Cardiac muscle cell (in vitro differentiated cells and primary cell): ENCODE measurements around the gene OR8G5. TPM values are rescaled to one million over a fixed set of nuclear protein-coding genes. Genes with fewer than 3 reads are reported as not detected.
"Not testable (repeated sequence)": the region's sequence is repeated elsewhere in the genome, so short reads cannot be mapped to it uniquely, and the experiment has no call there.

Source experiments
- DNase-seq, 2 donors: peaks; one replicate each; pipeline versions ENCODE4 v3.0.0 to v3.0.0-alpha.2; 2010 to 2017; ENCODE audit warnings: low read depth in 1 of 2, low spot score in 1 of 2
- H3K27ac ChIP-seq: fragments of 200-600 bp; sonication (generic); 2 replicates; pipeline ENCODE4 v1.5.1; 2016
- H3K27me3 ChIP-seq: fragments of 200-600 bp; sonication (generic); 2 replicates; pipeline ENCODE4 v1.6.0; 2016; ENCODE audit warnings: control low read depth
- H3K36me3 ChIP-seq: fragments of 200-600 bp; sonication (generic); 2 replicates; pipeline ENCODE4 v1.5.1; 2016; ENCODE audit warnings: control low read depth
- H3K4me1 ChIP-seq: fragments of 200-600 bp; sonication (generic); 2 replicates; pipeline ENCODE4 v1.8.1; 2017; ENCODE audit warnings: low read depth, mild to moderate bottlenecking, mixed run types
- H3K4me3 ChIP-seq: fragments of 200-600 bp; sonication (generic); 2 replicates; pipeline ENCODE4 v1.5.1; 2016; ENCODE audit warnings: mild to moderate bottlenecking
- H3K9me3 ChIP-seq: fragments of 200-600 bp; sonication (generic); 2 replicates; pipeline ENCODE4 v1.5.1; 2017; ENCODE audit warnings: low read depth, mild to moderate bottlenecking, control low read depth
- polyA plus RNA-seq: library from polyadenylated mRNA; unstranded; fragments of >200 nt; fragmentation: Nextera tagmentation; extraction: Ambion mirVana; gene quantifications from 2 replicates; pipeline ENCODE4 v1.2.1, GENCODE V29; 2016
- total RNA-seq: library from RNA; depleted of rRNA; stranded (reverse); fragments of >200 nt; gene quantifications from 2 replicates; pipeline ENCODE4 v1.2.3, GENCODE V29; 2016
- TF ChIP-seq, protein P1 (sequence below): IDR thresholded peaks from 2 replicates; pipeline ENCODE4 v1.5.1; 2012; ENCODE audit warnings: low read depth, mild to moderate bottlenecking, low read length

OR8G5 gene
- total and polyA plus RNA-seq, 2 experiments from 2014 or later, result not detected

DNA sequence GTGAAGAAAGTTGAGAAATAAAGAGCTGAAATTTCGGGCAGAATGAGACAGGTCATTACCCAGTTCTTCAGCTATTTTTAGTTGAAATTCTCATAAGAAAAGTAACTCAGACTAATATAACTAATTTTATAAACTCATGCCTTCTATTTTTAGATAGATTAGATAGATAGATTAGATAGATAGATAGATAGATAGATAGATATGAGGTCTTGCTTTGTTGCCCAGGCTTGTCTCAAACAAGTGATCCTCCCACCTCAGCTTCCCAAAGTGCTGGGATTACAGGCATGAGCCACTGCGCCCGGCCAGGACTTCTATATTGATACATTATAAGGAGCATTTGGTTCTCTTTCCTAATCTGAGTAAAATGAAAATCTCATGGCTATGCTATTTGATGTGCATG is 42.1 kb upstream of the OR8G5 start:
- Histone ChIP-seq H3K36me3 (no peaks in the 10 kb centered on the region), H3K27me3 (no peaks in the 10 kb centered on the region), H3K27ac (no peak overlapping the region), H3K9me3 (no peaks in the 10 kb centered on the region), H3K4me1 (no peaks in the 10 kb centered on the region), H3K4me3 (no peak overlapping the region)
- TF ChIP-seq, protein P1, sequence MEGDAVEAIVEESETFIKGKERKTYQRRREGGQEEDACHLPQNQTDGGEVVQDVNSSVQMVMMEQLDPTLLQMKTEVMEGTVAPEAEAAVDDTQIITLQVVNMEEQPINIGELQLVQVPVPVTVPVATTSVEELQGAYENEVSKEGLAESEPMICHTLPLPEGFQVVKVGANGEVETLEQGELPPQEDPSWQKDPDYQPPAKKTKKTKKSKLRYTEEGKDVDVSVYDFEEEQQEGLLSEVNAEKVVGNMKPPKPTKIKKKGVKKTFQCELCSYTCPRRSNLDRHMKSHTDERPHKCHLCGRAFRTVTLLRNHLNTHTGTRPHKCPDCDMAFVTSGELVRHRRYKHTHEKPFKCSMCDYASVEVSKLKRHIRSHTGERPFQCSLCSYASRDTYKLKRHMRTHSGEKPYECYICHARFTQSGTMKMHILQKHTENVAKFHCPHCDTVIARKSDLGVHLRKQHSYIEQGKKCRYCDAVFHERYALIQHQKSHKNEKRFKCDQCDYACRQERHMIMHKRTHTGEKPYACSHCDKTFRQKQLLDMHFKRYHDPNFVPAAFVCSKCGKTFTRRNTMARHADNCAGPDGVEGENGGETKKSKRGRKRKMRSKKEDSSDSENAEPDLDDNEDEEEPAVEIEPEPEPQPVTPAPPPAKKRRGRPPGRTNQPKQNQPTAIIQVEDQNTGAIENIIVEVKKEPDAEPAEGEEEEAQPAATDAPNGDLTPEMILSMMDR, result no peak
- DNase-seq, result no peak

DNA sequence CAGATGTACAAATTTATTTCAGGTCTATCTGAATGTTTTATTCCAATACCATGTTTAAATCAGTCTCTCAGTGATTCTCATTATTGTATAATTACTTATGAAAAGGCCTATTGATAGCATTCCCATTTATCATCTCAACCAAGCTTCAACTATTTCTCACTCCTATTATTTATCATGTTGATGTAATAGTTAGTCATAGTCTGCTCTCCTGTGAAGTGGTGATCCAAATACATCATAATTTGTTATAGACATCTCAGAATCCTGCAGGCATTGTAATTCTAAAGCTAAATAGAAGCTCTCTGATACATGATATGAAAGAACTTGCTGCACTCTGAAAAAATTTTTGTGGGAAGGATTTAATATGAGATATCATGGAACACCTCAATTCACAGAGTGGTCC is 37.0 kb upstream of the OR8G5 start:
- H3K27me3 ChIP-seq, result no peaks in the 10 kb centered on the region
- no peak for DNase-seq
- H3K36me3 ChIP-seq, result no peaks in the 10 kb centered on the region
- TF ChIP-seq, protein P1, result no peak
- H3K9me3 ChIP-seq, result no peaks in the 10 kb centered on the region
- no peak overlapping the region for H3K27ac ChIP-seq
- H3K4me3 ChIP-seq, result no peak overlapping the region
- H3K4me1 ChIP-seq, result no peaks in the 10 kb centered on the region

DNA sequence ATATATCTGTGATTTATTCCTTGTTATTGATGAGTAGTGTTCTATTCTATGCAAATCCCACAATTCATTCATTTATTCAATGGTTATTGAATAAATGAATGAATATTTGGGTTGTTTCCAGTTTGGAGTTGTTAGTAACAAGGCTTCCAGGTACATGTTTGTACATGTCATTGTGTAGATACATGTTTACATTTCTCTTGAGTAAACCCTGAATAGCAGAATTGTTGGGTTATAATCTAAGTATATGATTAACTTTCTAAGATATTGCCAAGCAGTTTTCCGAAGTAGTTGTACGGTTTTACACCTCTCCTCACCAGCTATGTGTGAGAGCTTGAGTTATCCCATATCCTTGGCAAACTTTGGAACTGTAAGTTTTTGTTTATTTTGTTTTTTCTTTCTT is 33.8 kb upstream of the OR8G5 start:
- Histone ChIP-seq H3K27ac (no peak overlapping the region), H3K4me1 (no peaks in the 10 kb centered on the region), H3K27me3 (no peaks in the 10 kb centered on the region), H3K36me3 (no peaks in the 10 kb centered on the region), H3K4me3 (no peak overlapping the region), H3K9me3 (no peaks in the 10 kb centered on the region)
- TF ChIP-seq, protein P1, result no peak
- no peak for DNase-seq

DNA sequence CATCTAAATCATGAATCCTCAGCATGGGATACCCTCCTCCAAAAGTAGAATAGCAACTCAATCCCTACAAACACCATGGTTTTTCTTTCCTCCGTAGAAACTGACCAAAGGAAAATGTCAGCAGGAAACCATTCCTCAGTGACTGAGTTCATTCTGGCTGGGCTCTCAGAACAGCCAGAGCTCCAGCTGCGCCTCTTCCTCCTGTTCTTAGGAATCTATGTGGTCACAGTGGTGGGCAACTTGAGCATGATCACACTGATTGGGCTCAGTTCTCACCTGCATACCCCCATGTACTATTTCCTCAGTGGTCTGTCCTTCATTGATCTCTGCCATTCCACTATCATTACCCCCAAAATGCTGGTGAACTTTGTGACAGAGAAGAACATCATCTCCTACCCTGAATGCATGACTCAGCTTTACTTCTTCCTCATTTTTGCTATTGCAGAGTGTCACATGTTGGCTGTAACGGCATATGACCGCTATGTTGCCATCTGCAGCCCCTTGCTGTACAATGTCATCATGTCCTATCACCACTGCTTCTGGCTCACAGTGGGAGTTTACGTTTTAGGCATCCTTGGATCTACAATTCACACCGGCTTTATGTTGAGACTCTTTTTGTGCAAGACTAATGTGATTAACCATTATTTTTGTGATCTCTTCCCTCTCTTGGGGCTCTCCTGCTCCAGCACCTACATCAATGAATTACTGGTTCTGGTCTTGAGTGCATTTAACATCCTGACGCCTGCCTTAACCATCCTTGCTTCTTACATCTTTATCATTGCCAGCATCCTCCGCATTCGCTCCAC is 31.4 kb upstream of the OR8G5 start:
- H3K4me3 ChIP-seq, DNase-seq: not testable (repeated sequence)

DNA sequence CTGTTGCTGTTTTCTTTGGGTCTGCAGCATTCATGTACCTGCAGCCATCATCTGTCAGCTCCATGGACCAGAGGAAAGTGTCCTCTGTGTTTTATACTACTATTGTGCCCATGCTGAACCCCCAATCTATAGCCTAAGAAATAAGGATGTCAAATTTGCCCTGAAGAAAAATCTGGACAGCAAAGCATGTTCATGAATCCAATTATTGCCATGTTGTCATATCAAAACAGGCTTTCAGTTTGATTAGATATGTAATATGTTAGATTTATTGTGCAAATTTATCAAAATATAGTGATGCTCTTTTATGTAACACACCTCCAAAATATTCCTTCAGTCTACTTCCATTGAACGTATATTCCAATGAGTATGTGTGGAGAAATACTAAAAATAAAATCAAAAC is 30.7 kb upstream of the OR8G5 start:
- Histone ChIP-seq H3K27ac (no peak overlapping the region), H3K36me3 (no peaks in the 10 kb centered on the region), H3K4me3 (no peak overlapping the region), H3K4me1 (no peaks in the 10 kb centered on the region), H3K9me3 (no peaks in the 10 kb centered on the region), H3K27me3 (no peaks in the 10 kb centered on the region)
- DNase-seq, result no peak
- TF ChIP-seq, protein P1, result no peak

More for the DNA sequence above, 31.4 kb upstream of the OR8G5 start:
- H3K9me3 ChIP-seq, H3K36me3 ChIP-seq, H3K27me3 ChIP-seq, H3K4me1 ChIP-seq, H3K27ac ChIP-seq: not testable (repeated sequence)

DNA sequence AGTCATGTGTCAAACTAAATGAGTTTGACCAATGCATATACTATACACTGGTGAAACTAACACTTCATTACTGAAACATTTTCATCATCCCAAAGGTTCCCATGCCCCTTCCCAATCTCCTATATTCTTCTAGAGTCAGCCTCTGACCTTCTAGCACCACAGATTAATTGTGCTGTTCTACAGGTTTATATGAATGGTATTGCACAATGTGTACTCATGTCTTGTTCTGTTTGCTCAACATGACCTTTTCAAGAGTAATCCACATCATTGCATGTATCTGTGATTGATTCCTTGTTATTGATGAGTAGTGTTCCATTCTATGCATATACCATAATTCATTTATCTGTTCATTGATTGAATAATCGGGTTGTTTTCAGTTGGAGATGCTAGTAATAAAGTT is 22.8 kb upstream of the OR8G5 start:
- Histone ChIP-seq H3K27ac (no peak overlapping the region), H3K4me3 (no peak overlapping the region), H3K36me3 (no peaks in the 10 kb centered on the region), H3K27me3 (no peaks in the 10 kb centered on the region), H3K9me3 (no peaks in the 10 kb centered on the region), H3K4me1 (no peaks in the 10 kb centered on the region)
- DNase-seq, result no peak
- TF ChIP-seq, protein P1, result no peak
